Ectodermal cell (in vitro differentiated cells): Measurements from ENCODE around the gene LIX1L. TPM values are rescaled to one million over a fixed set of nuclear protein-coding genes. Genes with fewer than 3 reads are reported as not detected.

ENCODE experiments used
- H3K27ac ChIP-seq: 2 replicates; pipeline ENCODE4 v1.7.0; 2013; ENCODE audit warnings: mild to moderate bottlenecking, low read depth, low read length; ENCODE audit not compliant: insufficient read depth, poor library complexity, severe bottlenecking
- H3K27me3 ChIP-seq: 2 replicates; pipeline ENCODE4 v1.7.0; 2013; ENCODE audit warnings: mild to moderate bottlenecking, low read length; ENCODE audit not compliant: insufficient read depth, control insufficient read depth, poor library complexity, severe bottlenecking
- H3K36me3 ChIP-seq: one replicate; pipeline ENCODE4 v1.7.0; 2013; ENCODE audit warnings: low read length; ENCODE audit not compliant: control insufficient read depth, insufficient read depth
- H3K4me1 ChIP-seq: one replicate; pipeline ENCODE4 v1.7.0; 2013; ENCODE audit warnings: low read length; ENCODE audit not compliant: control insufficient read depth, insufficient read depth
- H3K4me3 ChIP-seq: 2 replicates; pipeline ENCODE4 v1.7.0; 2013; ENCODE audit warnings: low read depth, low read length, control low read depth; ENCODE audit not compliant: insufficient read depth
- H3K9me3 ChIP-seq: 2 replicates; pipeline ENCODE4 v1.7.0; 2013; ENCODE audit warnings: mild to moderate bottlenecking, low read length, moderate library complexity; ENCODE audit not compliant: control insufficient read depth
- WGBS, 2 experiments: methylation state at CpG; one replicate each; pipeline ENCODE4 v1.1.7; 2013; ENCODE audit warnings: missing lambda C conversion rate in 2 of 2; 5-methylcytosine and 5-hydroxymethylcytosine counted together
- polyA plus RNA-seq, 4 experiments: library from polyadenylated mRNA; stranded (reverse); fragments of 50-300 nt; gene quantifications; one replicate each; pipeline ENCODE4 v1.2.3, GENCODE V29; 2013

The LIX1L gene
- polyA plus RNA-seq (2013, experiment 1 of 4) = 13.3 TPM
- polyA plus RNA-seq (2013, experiment 2 of 4) = 9.4 TPM
- 7.8 TPM for polyA plus RNA-seq (2013, experiment 3 of 4)
- 9.4 TPM for polyA plus RNA-seq (2013, experiment 4 of 4)

DNA sequence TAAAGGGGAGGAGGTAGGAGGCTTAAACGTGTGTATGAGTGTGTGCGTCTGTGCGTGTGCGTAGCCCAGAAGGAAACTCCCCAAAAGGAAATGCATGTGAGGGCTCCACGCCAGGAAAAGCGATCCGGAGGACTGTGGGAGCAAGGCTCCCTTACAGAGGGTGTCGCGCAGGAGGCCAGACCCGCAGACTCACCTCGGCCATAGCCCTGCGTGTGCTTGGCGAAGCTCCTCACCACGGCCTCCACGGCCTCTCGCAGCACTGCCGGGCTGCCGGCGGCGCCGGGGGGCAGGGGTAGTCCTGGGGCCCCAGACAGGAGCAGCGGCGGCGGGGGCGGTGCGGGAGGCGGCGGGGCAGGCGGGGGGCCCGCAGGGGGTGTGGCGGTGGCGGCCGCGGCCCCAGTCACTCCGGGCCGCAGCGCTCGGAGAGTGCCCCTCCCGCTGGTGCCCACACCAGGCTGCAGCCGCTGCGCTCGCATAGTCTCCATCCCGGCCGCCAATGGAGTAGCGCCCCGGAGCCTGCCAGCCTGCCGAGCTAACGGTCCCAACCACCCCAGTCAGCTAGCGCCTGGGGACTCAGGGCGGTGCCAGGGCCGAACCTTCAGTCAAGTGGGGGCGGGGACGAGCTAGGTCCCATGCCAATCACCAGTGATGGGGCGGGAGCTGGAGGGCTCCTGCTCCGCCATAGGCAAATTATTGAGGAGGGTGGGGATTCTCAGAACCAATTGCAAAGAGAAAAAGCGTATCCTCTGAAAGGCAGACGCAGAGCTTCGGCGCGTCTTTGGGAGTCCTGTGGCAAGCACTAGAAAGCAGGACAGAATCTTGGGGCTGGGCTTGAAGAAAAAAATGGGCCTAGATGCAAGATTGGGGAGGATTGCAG lies at the start of gene LIX1L:
Gene LIX1L, minus strand, starts transcription at position 575 of the 877 bp plus-strand sequence. Its CDS starts 90 bp downstream, at position 485.
- Histone ChIP-seq H3K36me3 (no peaks in the 10 kb centered on the region), H3K9me3 (no peaks in the 10 kb centered on the region), H3K4me3 (peak within 1 kb of the TSS; percentile 61), H3K4me1 (peaks cover 22% of the 10 kb centered on the region), H3K27me3 (peaks cover 83% of the 10 kb centered on the region), H3K27ac (no peak within 1 kb of the TSS)
- WGBS, 2 experiments = 1% methylated on average over 60 of the region's 60 CpGs

DNA sequence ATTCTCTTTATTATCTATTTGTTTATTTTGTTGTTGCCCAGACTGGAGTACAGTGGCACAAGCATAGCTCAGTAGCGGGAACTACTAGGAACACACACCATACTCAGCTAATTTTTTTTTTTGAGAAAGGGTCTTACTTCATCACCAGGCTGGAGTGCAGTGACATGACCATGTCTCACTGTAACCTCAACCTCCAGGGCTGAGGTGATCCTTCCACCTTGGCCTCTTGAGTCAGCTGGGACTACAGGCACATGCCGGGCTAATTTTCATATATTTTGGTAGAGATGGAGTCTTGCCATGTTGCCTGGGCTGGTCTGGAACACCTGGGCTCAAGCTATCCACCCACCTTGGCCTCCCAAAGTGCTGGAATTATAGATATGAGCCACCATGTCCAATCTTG lies 43.9 kb upstream of the LIX1L start:
- peaks cover 7% of the 10 kb centered on the region for H3K4me1 ChIP-seq
- H3K27ac ChIP-seq = no peak overlapping the region
- H3K4me3 ChIP-seq = no peak overlapping the region
- no peaks in the 10 kb centered on the region for H3K27me3 ChIP-seq
- no peaks in the 10 kb centered on the region for H3K36me3 ChIP-seq
- H3K9me3 ChIP-seq = no peaks in the 10 kb centered on the region
- WGBS, 2 experiments = 96 to 100% methylated on average over 2 of the region's 2 CpGs

DNA sequence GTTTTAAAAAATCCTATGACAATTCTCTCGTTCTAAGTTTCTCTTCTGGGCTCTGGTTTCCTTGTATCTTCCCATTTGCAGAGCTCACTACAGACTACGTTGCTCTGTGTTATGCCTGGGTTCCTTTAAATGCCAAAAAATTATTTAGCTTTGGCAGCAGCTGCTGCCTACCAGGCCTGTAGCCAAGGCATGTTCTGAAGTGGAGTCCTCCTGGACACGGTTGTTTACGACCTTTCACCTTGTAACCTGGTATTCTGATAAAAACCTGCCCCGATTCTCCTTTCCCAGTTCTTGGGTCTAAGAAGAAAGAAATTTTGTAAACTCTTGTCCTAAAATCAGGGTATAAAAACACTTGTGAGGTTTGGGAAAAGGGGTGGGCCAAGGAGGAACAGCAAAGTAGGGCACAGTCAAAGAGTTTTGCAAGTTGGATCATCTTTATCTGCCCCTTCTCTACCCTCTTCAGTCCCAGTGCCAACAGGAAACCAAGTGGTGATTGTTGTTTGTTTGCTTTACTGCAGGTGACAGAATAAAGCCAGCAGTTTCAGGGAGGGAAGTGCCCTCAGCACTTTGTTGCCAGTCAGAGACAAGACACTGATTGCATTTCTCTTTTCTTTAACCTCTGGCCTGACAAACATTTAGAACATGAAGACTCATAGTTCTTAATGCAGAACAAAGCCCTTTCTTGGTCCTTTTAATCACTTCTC lies 41.7 kb upstream of the LIX1L start:
- Histone ChIP-seq H3K4me3 (no peak overlapping the region), H3K9me3 (no peaks in the 10 kb centered on the region), H3K4me1 (peaks cover 7% of the 10 kb centered on the region), H3K27ac (no peak overlapping the region), H3K27me3 (no peaks in the 10 kb centered on the region), H3K36me3 (peaks cover 9% of the 10 kb centered on the region)
- WGBS, 2 experiments = 91 to 93% methylated on average over 5 of the region's 5 CpGs

DNA sequence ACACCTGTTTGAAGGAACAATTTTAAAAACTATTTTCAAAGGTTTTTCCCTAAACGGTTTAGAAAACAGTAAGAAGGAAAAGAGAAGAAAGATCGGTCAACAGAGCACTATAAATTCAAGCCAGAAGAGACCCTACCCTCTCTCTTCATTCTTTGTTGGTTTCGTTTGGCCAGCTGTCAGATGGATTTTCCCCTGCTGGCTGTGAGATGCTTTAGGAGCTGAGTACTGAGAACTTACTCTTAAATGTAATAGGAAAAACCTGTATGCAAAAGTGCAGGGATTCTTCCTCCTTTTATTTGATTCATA lies 39.9 kb upstream of the LIX1L start:
- 34 to 55% methylated on average over 1 to 3 of the region's 3 CpGs for WGBS, 2 experiments
- H3K27me3 ChIP-seq = no peaks in the 10 kb centered on the region
- H3K4me3 ChIP-seq = peak overlapping the region; percentile 97
- H3K4me1 ChIP-seq = peaks cover 15% of the 10 kb centered on the region
- H3K27ac ChIP-seq = no peak overlapping the region
- no peaks in the 10 kb centered on the region for H3K9me3 ChIP-seq
- H3K36me3 ChIP-seq = peaks cover 24% of the 10 kb centered on the region

DNA sequence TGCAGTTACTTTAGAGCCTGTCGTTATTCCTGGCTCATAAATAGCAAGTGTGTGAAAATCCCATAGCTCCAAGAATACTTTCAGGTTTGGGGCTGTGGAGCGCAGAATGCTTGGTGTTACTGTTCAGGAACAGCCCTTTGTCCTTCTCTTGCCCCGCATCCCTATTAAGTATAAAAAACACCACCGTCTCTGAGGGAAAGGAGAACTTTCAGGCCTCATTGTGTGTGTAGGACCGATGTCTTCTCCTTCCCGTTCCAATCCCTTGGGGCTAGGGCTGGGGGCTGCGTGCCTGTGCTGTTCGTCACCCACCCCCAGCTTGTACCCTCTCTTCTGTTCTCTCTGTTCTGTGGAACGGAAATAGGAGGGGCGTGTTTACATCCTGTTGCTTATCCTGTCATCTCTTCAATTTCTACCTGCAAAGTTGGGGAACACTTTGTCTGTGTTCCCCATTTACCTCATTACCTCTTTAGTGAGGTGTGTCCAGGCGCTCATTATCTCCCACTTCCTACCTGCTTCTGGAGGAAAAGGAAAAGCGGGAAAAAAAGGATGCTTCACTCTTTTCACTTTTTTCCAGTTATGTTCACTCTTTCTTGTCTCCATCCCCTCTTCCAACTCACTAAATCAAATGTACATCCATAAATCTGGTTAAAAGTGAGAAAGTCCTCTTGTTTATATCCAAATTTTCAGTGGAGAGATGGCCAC lies 39.4 kb upstream of the LIX1L start:
- H3K4me1 ChIP-seq = peaks cover 15% of the 10 kb centered on the region
- H3K27me3 ChIP-seq = no peaks in the 10 kb centered on the region
- no peak overlapping the region for H3K27ac ChIP-seq
- WGBS, 2 experiments = 38 to 50% methylated on average over 12 of the region's 12 CpGs
- H3K36me3 ChIP-seq = peaks cover 24% of the 10 kb centered on the region
- no peaks in the 10 kb centered on the region for H3K9me3 ChIP-seq
- H3K4me3 ChIP-seq = peak overlapping the region; percentile 97

DNA sequence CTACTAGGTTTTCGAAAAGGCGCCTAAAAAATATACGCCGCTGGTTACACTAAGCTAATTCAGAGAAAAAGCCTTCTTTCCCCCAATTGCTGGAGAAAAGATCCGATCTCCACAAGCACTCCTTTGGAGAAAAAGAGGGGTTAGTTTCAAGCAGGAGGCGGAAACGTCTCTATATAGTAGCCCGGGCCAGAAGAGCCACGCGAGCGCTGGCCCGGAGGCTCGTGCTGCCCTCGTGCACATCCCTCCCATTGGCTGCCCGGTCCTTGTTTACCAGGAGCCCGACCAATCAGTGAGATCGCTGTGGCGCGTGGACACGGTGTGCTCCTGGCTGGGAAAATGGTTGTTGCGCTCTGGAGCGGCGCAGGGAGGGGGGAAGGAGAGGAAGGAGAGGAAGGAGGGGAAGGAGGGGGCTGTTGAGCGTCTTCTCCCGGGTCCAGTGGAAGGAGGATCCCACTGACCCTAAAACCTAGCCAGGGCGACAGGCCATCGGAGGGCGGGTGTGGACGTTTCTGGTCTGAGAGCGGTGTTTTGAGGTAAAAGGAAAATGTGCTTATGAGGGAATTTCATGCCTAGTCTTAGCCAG lies 38.7 kb upstream of the LIX1L start, which contains the start of gene TXNIP:
Gene TXNIP, minus strand, starts transcription at position 147 of the 583 bp plus-strand sequence. CDS start 313 bp downstream, outside the sequence.
- H3K4me1 ChIP-seq = peaks cover 15% of the 10 kb centered on the region
- H3K36me3 ChIP-seq = peaks cover 24% of the 10 kb centered on the region
- peak within 1 kb of the TSS; percentile 44 for H3K27ac ChIP-seq
- peak within 1 kb of the TSS; percentile 97 for H3K4me3 ChIP-seq
- no peaks in the 10 kb centered on the region for H3K9me3 ChIP-seq
- no peaks in the 10 kb centered on the region for H3K27me3 ChIP-seq
- 2% methylated on average over 30 of the region's 30 CpGs for WGBS, 2 experiments

DNA sequence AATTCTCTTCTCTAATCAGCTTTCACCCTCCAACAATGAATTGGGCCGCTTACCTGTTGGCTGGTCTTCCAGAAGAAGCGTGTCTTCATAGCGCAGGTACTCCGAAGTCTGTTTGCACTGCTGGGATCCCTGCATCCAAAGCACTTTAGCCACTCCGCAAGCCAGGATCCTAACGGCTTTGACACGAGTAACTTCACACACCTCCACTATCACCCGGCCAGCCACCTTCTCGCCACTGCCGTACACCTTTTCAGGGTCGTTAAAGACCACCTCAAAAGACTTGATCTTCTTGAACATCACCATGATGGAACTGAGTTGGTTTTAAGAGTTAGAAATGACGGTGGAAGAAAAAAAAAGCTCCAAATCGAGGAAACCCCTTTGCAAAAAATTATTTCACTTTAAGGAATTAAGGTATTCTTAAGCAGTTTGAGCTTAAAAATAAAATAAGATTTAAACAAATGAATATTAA lies 38.2 kb upstream of the LIX1L start:
- Histone ChIP-seq H3K9me3 (no peaks in the 10 kb centered on the region), H3K27me3 (no peaks in the 10 kb centered on the region), H3K4me1 (peaks cover 15% of the 10 kb centered on the region), H3K36me3 (peaks cover 24% of the 10 kb centered on the region), H3K4me3 (peak overlapping the region; percentile 97), H3K27ac (peak overlapping the region; percentile 44)
- 2 to 3% methylated on average over 11 to 12 of the region's 13 CpGs for WGBS, 2 experiments

DNA sequence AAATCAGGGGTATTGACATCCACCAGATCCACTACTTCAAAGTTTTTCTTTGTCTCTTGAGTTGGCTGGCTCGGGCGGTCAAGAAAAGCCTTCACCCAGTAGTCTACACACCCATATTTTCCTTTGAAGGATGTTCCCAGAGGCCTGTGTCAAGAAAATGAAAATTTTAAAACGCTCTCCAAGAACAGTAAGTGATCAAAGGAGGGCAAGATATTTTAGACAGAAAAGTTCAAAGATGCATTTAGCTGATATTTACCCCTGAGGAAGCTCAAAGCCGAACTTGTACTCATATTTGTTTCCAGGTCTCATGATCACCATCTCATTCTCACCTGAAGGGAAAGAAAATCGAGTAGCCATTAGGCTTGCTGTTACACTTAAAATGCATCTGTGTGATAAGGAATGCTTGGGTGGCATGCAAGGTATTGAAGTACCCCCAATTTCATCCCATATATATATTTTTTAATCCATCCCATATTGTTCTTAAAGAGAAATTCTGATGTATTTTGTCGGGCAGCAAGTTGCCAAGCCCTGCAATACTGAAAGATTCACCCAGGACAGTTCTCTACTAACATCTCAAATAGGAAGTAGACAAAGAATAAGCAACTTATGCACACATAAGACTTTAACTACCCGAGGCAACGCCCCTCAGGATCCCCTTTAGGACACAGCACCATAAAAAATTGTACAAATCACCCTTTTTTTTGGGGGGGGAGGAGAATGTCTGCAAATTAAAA lies 37.5 kb upstream of the LIX1L start:
- Histone ChIP-seq H3K36me3 (peaks cover 24% of the 10 kb centered on the region), H3K27ac (no peak overlapping the region), H3K4me1 (peaks cover 15% of the 10 kb centered on the region), H3K27me3 (no peaks in the 10 kb centered on the region), H3K9me3 (no peaks in the 10 kb centered on the region), H3K4me3 (peak overlapping the region; percentile 97)
- WGBS, 2 experiments = 54 to 59% methylated on average over 7 to 8 of the region's 8 CpGs

DNA sequence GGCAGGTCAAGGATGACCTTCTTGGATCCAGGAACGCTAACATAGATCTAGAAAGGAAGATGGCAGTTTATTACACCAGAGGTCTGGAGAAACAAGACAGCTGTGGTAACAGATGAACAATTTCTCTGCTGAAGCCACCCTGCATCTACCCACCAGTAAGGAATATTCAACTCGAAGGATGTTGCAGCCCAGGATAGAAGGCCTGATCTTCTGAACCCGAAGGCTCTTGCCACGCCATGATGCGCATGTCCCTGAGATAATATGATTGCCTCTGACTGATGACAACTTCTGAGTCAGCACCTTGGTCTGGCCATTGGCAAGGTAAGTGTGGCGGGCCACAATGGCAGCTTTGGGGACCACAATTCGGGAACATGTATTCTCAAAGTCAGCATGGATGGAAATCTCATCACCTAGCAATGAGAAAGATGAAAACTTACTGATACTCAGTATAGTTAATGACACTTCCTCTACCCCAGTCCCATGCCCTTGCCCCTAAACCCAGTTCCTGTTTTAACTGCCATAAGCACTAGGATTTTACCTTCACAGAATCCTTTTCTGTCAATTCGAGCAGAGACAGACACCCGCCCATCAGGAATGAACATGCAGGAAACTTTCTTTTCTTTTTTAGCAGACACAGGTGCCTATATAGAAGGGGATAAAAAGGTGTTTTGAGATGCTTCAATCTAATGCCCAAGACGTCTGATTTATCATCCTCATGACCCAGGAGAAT lies 36.7 kb upstream of the LIX1L start:
- H3K36me3 ChIP-seq = peaks cover 24% of the 10 kb centered on the region
- WGBS, 2 experiments = 91 to 94% methylated on average over 10 of the region's 10 CpGs
- no peaks in the 10 kb centered on the region for H3K9me3 ChIP-seq
- H3K4me1 ChIP-seq = peaks cover 15% of the 10 kb centered on the region
- H3K27ac ChIP-seq = no peak overlapping the region
- H3K27me3 ChIP-seq = no peaks in the 10 kb centered on the region
- peak overlapping the region; percentile 97 for H3K4me3 ChIP-seq
